Embryonic facial prominence (tissue), 1 donor: ENCODE measurements around the gene PKNOX2.

Source experiments
- DNase-seq: peaks from one replicate; pipeline ENCODE4 v3.0.0-alpha.2; 2016; ENCODE audit errors: extremely low spot score

The PKNOX2 gene

DNA sequence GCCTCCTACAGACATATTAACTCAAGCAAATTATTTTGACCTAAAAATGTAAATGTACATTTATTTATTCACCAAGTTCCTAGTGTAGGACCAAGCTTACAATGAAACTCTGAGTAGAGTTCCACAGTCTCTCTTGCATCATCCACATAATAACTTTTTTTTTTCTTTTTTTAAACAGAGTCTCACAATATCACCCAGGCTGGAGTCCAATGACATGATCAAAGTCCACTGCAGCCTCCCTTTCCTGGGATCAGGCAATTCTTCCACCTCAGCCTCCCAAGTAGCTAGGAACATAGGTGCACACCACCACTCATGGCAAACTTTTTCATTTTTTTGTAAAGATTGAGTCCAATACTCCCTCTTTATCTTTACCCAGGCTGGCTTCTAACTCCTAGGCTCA is 303.5 kb downstream of the PKNOX2 start:
- DNase-seq = no peak

DNA sequence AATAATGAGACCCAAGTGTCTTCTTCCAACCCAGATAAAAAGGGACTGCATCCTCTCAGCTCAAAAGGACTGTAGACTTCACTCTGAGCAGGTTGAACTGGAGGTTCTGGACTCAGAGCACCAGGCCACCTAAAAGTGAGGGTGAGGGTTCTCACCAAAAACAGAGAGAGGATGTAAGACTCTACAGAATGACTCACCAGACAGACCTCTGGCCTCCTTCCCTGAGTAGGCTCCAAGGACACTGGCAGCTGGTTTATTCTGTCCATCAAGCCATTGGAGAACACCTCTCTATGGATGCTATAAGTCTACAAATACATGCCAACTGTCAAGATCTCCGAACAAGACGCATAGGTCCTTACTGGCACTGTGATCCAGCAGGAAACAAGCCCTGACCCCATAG is 304.3 kb downstream of the PKNOX2 start:
- DNase-seq = no peak

DNA sequence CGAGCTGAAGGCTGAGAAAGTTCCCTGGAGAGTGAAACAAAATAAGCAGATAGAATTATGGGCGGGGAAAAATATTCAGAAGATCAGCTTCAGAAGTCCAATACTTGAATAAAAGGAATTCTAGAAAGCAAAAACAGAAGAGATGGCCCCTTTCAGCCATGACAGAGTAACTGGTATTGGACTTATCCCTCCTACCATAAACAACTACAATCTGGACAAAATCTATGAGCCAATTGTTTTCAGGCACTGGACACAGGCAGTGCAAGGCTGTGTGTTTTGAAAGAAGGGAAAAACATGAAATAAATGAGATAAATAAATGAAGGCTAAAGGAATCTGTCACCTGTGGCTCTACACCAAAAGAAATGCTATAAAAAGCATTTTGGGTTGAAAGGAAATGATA is 305.8 kb downstream of the PKNOX2 start:
- no peak for DNase-seq

DNA sequence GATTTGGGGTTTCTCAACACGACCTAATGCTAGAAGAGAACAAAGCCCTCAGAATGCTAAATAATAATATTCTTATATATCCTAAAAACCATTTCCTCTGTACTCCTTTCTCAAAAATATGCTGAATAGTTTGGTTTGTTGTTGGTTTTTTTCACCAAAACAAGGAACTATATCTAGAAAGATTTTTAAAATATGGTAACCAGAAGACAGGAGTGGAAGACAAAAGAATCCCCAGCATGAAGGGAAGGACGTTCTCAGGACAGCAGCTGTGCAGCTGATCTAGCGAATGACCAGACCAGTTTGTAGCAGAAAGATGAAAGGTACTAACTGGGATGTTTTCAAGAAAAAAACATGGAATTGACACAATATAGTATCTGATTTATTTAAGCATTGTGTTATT is 312.2 kb downstream of the PKNOX2 start:
- no peak for DNase-seq

DNA sequence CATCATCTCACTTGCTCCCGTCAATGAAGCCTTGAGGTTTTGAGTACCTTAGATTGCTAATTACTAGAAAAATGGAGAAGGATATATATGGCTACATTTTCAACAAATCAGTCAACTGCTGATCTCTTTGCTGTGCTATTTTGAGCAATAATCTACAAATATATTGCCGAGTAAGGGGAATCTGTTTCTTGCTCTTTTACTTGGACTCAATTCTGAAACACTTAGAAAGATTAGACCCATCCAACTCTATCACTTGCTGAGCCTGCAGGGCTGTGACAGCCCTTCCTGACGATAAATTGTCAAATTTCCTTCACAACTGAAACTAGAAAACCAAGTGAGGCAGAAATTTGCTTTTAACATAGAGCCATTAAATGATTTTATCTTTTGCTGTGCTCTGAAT is 314.6 kb downstream of the PKNOX2 start:
- no peak for DNase-seq

DNA sequence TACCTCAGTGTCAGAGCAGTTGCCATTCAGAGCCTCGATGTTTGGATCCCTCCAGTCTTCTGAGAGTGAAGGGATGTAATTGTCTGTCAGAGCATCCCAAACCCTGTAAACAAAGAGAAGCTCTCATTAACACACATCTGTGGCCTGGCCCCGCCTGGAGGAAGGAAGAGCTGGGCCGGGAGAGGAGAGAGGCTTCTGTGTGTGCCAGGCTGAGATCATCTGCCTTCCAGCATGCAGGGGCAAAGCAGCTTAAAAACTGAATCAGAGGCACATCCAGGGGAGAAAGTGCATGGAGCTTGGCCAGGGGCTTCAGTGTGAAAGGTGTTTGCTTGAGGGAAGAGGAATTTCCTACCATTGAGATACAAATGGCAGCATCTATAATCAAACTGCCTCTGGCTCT is 317.0 kb downstream of the PKNOX2 start:
- no peak for DNase-seq
